GM12878 (cell line): Measurements from ENCODE around the gene UNC93B1.

ENCODE experiments used
- BHLHE40 ChIP-seq, 2 experiments: fragments of 450-650 bp in 1 of 2; IDR thresholded peaks; 2 replicates each; pipeline ENCODE4 v1.6.1; 2011 to 2017; ENCODE audit warnings: low read depth in 2 of 2, borderline replicate concordance in 1 of 2, improper control_type of control experiment in 1 of 2, low read length in 1 of 2, mild to moderate bottlenecking in 1 of 2
- CBX3 ChIP-seq: fragments of 200-600 bp; sonication (generic); IDR thresholded peaks from 2 replicates; pipeline ENCODE4 v1.6.1; 2016; ENCODE audit warnings: low read depth, borderline replicate concordance
- CHD4 ChIP-seq: fragments of 200-600 bp; sonication (generic); IDR thresholded peaks from 2 replicates; pipeline ENCODE4 v1.6.1; 2016; ENCODE audit warnings: mild to moderate bottlenecking
- POLR2A ChIP-seq: IDR thresholded peaks from 2 replicates; pipeline ENCODE4 v1.6.1; 2011; ENCODE audit warnings: low read depth, mild to moderate bottlenecking, low read length
- POLR2AphosphoS5 ChIP-seq: IDR thresholded peaks from 2 replicates; pipeline ENCODE4 v1.6.1; 2011; ENCODE audit warnings: mild to moderate bottlenecking, low read length, inconsistent platforms
- RCOR1 ChIP-seq: conservative IDR thresholded peaks from 2 replicates; pipeline ENCODE4 v1.6.1; 2012; ENCODE audit warnings: low read depth, low read length, improper control_type of control experiment
- REST ChIP-seq: IDR thresholded peaks from 2 replicates; pipeline ENCODE4 v1.6.1; 2012; ENCODE audit warnings: mild to moderate bottlenecking, low read depth, low read length
- SREBF1 ChIP-seq: IDR thresholded peaks from 2 replicates; pipeline ENCODE4 v1.6.1; 2012; ENCODE audit warnings: mild to moderate bottlenecking, low read length
- USF1 ChIP-seq: IDR thresholded peaks from 2 replicates; pipeline ENCODE4 v1.6.1; 2011; ENCODE audit warnings: borderline replicate concordance, low read depth, mild to moderate bottlenecking, moderate library complexity, mixed read lengths, low read length; ENCODE audit not compliant: insufficient read depth; ENCODE audit errors: extremely low read length
- ZNF274 ChIP-seq: IDR thresholded peaks from one replicate; pipeline ENCODE4 v1.8.0; 2011; ENCODE audit not compliant: insufficient read length, insufficient read depth
- TF ChIP-seq, protein P1 (sequence below), 3 experiments: IDR thresholded peaks in 2 of 3; conservative IDR thresholded peaks in 1 of 3; 2 replicates each; pipeline ENCODE4 v1.5.1; 2011; ENCODE audit warnings: low read depth in 3 of 3, low read length in 3 of 3, mild to moderate bottlenecking in 3 of 3, control low read depth in 2 of 3, moderate library complexity in 2 of 3, inconsistent platforms in 1 of 3, mixed read lengths in 1 of 3; ENCODE audit not compliant: control insufficient read depth in 2 of 3, insufficient read depth in 1 of 3; ENCODE audit errors: extremely low read depth in 1 of 3
- TF ChIP-seq, protein P2 (sequence below): fragments of 450-650 bp; IDR thresholded peaks from 2 replicates; pipeline ENCODE4 v1.6.1; 2014; ENCODE audit warnings: mild to moderate bottlenecking
- TF ChIP-seq, protein P3 (sequence below): IDR thresholded peaks from 2 replicates; pipeline ENCODE4 v1.6.1; 2012; ENCODE audit warnings: low read length, inconsistent platforms

DNA sequence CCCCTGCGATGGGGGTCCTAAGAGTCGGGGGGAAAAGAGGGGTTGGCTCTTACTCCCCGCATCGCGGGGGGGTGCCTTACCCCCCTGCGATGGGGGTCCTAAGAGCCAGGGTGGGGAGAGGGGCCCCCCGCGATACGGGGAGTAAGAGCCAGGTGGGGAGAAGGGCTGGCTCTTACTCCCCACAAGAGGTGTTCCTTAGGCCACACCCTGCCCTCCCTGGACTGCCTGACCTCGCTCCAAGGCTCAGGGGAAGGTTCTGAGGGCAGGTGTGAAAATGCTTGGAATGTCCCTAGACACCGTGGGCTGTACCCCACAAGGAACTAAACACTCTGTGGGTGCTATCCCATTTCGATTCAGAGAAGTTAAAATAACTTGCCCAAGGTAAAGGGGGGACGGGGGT, 7.8 kb downstream of the UNC93B1 start:
- TF ChIP-seq USF1, result no peak
- no peak for TF ChIP-seq BHLHE40 (IDR thresholded peaks at IDR 0.05; ENCODE audit: borderline replicate concordance in 1 of 2, low read depth in 2 of 2, low read length in 1 of 2)
- no peak for TF ChIP-seq REST
- TF ChIP-seq POLR2AphosphoS5, result no peak
- TF ChIP-seq RCOR1, result no peak
- no peak for TF ChIP-seq CBX3
- TF ChIP-seq POLR2A, result no peak
- TF ChIP-seq SREBF1, result no peak
- TF ChIP-seq CHD4, result no peak
- TF ChIP-seq, protein P1, sequence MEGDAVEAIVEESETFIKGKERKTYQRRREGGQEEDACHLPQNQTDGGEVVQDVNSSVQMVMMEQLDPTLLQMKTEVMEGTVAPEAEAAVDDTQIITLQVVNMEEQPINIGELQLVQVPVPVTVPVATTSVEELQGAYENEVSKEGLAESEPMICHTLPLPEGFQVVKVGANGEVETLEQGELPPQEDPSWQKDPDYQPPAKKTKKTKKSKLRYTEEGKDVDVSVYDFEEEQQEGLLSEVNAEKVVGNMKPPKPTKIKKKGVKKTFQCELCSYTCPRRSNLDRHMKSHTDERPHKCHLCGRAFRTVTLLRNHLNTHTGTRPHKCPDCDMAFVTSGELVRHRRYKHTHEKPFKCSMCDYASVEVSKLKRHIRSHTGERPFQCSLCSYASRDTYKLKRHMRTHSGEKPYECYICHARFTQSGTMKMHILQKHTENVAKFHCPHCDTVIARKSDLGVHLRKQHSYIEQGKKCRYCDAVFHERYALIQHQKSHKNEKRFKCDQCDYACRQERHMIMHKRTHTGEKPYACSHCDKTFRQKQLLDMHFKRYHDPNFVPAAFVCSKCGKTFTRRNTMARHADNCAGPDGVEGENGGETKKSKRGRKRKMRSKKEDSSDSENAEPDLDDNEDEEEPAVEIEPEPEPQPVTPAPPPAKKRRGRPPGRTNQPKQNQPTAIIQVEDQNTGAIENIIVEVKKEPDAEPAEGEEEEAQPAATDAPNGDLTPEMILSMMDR (IDR thresholded peaks at IDR 0.05 in 2 of 3, conservative IDR thresholded peaks at IDR 0.05 in 1 of 3; ENCODE audit: control insufficient read depth in 2 of 3, extremely low read depth in 1 of 3, insufficient read depth in 1 of 3, low read depth in 3 of 3, low read length in 3 of 3), result no peak
- TF ChIP-seq ZNF274, result no peak
- TF ChIP-seq, protein P2, sequence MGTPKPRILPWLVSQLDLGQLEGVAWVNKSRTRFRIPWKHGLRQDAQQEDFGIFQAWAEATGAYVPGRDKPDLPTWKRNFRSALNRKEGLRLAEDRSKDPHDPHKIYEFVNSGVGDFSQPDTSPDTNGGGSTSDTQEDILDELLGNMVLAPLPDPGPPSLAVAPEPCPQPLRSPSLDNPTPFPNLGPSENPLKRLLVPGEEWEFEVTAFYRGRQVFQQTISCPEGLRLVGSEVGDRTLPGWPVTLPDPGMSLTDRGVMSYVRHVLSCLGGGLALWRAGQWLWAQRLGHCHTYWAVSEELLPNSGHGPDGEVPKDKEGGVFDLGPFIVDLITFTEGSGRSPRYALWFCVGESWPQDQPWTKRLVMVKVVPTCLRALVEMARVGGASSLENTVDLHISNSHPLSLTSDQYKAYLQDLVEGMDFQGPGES, result no peak
- TF ChIP-seq, protein P3, sequence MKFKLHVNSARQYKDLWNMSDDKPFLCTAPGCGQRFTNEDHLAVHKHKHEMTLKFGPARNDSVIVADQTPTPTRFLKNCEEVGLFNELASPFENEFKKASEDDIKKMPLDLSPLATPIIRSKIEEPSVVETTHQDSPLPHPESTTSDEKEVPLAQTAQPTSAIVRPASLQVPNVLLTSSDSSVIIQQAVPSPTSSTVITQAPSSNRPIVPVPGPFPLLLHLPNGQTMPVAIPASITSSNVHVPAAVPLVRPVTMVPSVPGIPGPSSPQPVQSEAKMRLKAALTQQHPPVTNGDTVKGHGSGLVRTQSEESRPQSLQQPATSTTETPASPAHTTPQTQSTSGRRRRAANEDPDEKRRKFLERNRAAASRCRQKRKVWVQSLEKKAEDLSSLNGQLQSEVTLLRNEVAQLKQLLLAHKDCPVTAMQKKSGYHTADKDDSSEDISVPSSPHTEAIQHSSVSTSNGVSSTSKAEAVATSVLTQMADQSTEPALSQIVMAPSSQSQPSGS, result no peak
